ENCODE measurements around the gene MOSPD3.

MOSPD3 gene

GRCh38 chr7:100613412-100614175 is 1.3 kb downstream of the MOSPD3 start:
- DNase-seq (ENCODE audit: low read depth in 1 of 2, low spot score in 1 of 2): peak; percentile 63 to 75
- 0 out of 2 replicates have a peak overlapping the region, but pooled peaks have one; percentile 29 for H3K27ac ChIP-seq (replicated peaks)
- TF ChIP-seq SPI1 (IDR thresholded peaks at IDR 0.05; ENCODE audit: borderline replicate concordance, low read depth): 0 out of 2 replicates have a peak, but pooled peaks have one; percentile 15
- TF ChIP-seq, protein P1, sequence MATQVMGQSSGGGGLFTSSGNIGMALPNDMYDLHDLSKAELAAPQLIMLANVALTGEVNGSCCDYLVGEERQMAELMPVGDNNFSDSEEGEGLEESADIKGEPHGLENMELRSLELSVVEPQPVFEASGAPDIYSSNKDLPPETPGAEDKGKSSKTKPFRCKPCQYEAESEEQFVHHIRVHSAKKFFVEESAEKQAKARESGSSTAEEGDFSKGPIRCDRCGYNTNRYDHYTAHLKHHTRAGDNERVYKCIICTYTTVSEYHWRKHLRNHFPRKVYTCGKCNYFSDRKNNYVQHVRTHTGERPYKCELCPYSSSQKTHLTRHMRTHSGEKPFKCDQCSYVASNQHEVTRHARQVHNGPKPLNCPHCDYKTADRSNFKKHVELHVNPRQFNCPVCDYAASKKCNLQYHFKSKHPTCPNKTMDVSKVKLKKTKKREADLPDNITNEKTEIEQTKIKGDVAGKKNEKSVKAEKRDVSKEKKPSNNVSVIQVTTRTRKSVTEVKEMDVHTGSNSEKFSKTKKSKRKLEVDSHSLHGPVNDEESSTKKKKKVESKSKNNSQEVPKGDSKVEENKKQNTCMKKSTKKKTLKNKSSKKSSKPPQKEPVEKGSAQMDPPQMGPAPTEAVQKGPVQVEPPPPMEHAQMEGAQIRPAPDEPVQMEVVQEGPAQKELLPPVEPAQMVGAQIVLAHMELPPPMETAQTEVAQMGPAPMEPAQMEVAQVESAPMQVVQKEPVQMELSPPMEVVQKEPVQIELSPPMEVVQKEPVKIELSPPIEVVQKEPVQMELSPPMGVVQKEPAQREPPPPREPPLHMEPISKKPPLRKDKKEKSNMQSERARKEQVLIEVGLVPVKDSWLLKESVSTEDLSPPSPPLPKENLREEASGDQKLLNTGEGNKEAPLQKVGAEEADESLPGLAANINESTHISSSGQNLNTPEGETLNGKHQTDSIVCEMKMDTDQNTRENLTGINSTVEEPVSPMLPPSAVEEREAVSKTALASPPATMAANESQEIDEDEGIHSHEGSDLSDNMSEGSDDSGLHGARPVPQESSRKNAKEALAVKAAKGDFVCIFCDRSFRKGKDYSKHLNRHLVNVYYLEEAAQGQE (IDR thresholded peaks at IDR 0.05; ENCODE audit: insufficient replicate concordance, low read depth): no peak
- H3K4me3 ChIP-seq (replicated peaks; ENCODE audit: insufficient read depth, low read length): peak overlapping the region; percentile 83
- H3K27me3 ChIP-seq (ENCODE audit: insufficient read depth, poor library complexity, severe bottlenecking): no peaks in the 10 kb centered on the region

GRCh38 chr7:100614308-100614861 is 2.0 kb downstream of the MOSPD3 start:
- Histone ChIP-seq H3K4me3 (replicated peaks; ENCODE audit: insufficient read depth, low read length) (no peak overlapping the region), H3K27ac (replicated peaks) (0 out of 2 replicates have a peak overlapping the region, but pooled peaks have one; percentile 29), H3K27me3 (ENCODE audit: insufficient read depth, poor library complexity, severe bottlenecking) (no peaks in the 10 kb centered on the region)
- DNase-seq (ENCODE audit: low read depth in 1 of 2, low spot score in 1 of 2): no peak
- TF ChIP-seq CTCF (IDR thresholded peaks at IDR 0.05; ENCODE audit: insufficient read depth, low read length) (no peak), SPI1 (IDR thresholded peaks at IDR 0.05; ENCODE audit: borderline replicate concordance, low read depth) (no peak), GABPA (IDR thresholded peaks at IDR 0.05; ENCODE audit: low read depth) (no peak), POLR2AphosphoS5 (IDR thresholded peaks at IDR 0.05; ENCODE audit: low read depth) (no peak)
- TF ChIP-seq, protein P1 (IDR thresholded peaks at IDR 0.05; ENCODE audit: insufficient replicate concordance, low read depth): no peak

DNA sequence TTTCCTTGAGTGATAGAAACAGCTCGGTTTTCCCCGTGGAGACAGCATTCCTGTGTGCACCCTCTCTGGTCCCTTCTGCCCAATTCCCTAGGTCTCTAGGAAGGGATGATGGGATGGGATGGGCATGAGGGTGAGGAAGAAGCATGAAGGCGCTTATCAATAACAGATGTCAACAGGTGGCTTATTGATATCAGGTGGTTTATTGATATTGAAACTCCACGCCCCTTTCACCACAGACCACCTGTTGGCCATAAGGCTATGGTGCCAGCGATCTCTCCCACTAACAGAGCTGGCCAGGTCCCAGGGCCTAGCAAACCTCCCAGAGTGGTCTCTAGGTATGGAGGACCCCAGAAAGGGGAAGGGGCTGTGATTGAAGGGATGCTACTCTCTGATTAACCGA is 7.9 kb downstream of the MOSPD3 start:
- Histone ChIP-seq H3K27me3 (ENCODE audit: insufficient read depth, poor library complexity, severe bottlenecking) (no peaks in the 10 kb centered on the region), H3K27ac (replicated peaks) (no peak overlapping the region)
- TF ChIP-seq CTCF (IDR thresholded peaks at IDR 0.05; ENCODE audit: insufficient read depth, low read length): no peak
- TF ChIP-seq, protein P1 (IDR thresholded peaks at IDR 0.05; ENCODE audit: insufficient replicate concordance, low read depth): no peak

More for the DNA sequence above, 7.9 kb downstream of the MOSPD3 start:
- no peak overlapping the region for H3K4me3 ChIP-seq (replicated peaks; ENCODE audit: insufficient read depth, low read length)
- DNase-seq (ENCODE audit: low read depth in 1 of 2, low spot score in 1 of 2): no peak
